LNCAP (cell line): ENCODE measurements around the gene ASTN2.

Experiments
- TF ChIP-seq, protein P1 (sequence below): fragments of 450-650 bp; IDR thresholded peaks from 2 replicates; pipeline ENCODE4 v1.5.1; 2017; ENCODE audit warnings: mild to moderate bottlenecking

The ASTN2 gene

GRCh38 chr9:116706310-116707290, 708.3 kb downstream of the ASTN2 start:
- TF ChIP-seq, protein P1, sequence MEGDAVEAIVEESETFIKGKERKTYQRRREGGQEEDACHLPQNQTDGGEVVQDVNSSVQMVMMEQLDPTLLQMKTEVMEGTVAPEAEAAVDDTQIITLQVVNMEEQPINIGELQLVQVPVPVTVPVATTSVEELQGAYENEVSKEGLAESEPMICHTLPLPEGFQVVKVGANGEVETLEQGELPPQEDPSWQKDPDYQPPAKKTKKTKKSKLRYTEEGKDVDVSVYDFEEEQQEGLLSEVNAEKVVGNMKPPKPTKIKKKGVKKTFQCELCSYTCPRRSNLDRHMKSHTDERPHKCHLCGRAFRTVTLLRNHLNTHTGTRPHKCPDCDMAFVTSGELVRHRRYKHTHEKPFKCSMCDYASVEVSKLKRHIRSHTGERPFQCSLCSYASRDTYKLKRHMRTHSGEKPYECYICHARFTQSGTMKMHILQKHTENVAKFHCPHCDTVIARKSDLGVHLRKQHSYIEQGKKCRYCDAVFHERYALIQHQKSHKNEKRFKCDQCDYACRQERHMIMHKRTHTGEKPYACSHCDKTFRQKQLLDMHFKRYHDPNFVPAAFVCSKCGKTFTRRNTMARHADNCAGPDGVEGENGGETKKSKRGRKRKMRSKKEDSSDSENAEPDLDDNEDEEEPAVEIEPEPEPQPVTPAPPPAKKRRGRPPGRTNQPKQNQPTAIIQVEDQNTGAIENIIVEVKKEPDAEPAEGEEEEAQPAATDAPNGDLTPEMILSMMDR, result no peak

GRCh38 chr9:116705531-116705930, 709.3 kb downstream of the ASTN2 start:
- TF ChIP-seq, protein P1, result no peak

- TF ChIP-seq, protein P1, result no peak
These were observed 710.4 kb downstream of the ASTN2 start for GRCh38 chr9:116704470-116704869.

DNA sequence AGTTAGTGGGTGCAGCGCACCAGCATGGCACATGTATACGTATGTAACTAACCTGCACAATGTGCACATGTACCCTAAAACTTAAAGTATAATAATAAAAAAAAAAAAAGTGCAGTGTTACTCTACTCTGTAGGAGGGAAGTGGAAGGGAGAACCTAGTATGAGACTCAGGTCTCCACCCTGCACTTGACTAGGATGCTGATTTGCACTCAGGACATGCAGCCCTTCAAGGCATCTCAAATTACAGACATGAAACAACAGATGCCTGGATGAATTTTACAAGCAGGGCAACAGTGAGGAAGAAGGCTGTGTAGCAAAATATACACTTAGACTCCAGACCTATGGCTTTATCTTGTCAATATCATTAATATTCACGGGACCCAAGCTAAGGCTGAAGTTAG, 711.2 kb downstream of the ASTN2 start:
- TF ChIP-seq, protein P1, result no peak

DNA sequence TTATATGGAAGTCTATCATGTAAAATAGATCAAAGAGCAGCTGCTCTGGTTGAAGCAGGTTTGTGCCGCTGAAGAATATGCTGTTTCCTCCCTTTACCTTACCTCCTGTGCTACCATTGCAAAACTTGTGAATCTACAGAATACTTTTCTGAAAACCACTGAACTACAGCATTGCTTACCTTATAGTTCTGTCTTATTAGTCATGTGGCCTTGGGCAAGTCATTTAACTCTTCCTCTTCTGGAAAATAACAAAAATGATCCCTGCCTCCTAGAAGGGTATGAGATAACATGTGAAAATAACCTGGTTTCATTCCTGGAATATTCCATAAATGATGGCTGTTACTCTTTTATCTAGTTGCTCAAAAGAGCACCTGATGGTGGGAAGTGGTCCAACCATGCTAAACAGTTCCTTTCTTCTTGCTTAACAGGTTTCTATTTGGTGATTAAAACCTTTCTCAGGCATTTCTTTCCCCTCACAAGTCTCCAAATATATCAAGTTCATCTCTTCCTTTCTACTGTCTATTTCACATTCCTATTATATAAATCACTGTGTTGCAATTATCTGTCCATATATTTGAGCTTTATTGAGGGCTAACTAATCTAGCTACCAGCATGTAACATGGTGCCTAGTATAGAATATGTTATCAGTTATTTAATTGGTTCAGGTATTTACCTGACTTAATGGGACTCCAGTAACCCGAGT, 712.8 kb downstream of the ASTN2 start:
- TF ChIP-seq, protein P1, result no peak

DNA sequence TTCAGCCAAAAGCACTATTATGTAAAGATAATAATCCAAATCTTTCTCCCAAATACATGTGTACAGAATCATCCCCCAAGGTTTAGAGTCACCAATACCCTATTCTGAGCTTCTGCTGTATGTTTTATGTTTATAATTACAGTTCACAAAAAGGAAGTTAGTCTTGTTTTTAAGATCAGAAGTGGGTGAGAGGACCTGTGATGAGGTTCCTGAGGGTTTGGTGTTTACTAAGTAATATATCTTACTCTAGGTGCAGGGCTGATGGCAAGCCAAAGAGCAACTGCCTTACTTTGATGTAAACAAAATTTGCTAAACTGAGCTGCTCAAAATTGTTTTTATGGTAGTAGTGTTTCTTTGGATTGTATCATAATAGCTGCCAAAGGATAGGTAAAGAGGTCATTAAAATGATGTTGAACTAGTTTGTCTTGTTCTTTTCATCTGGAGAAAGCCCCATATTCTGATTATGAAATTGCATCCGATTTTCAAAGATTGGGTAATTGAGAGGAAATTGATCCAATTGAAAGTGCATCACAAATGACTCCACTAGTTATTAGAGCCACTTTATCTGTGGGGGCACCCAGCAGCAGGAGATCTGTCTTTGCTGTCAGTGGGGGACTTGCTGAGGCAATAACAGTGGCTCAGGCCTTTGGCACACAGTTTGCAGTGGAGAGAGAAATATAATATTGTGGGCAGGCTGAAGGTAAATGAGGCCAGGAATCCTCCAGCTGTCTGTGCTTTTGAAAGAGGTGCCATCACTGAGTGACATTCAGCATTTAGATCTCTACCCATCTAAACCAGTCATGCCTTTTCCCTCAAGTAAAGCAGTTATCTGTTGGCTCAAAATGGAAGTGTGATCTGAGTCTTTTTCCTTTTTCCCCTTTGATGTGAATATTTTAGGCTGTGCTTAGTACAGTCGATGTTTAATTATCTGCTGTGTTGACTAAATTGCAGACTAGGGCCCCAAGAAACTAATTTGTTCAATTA, 713.7 kb downstream of the ASTN2 start:
- TF ChIP-seq, protein P1, result no peak

GRCh38 chr9:116700279-116700678, 714.6 kb downstream of the ASTN2 start:
- TF ChIP-seq, protein P1, result no peak
